Heart left ventricle (tissue), 16 donors: ENCODE measurements around the gene SGSH. TPM values are rescaled to one million over a fixed set of nuclear protein-coding genes. Genes with fewer than 3 reads are reported as not detected.

Experiments
- ATAC-seq, 4 donors: fragments of 200-7000 bp; cut with Tn5 transposase; one replicate each; pipeline ENCODE4 v1.9.1; 2020 to 2022; ENCODE audit warnings: moderate library complexity in 4 of 4, mild to moderate bottlenecking in 3 of 4, moderate number of reproducible peaks in 1 of 4
- DNase-seq, 5 donors: peaks; one replicate each; pipeline ENCODE4 v3.0.0-alpha.2; 2020
- H3K27ac ChIP-seq, 12 donors: fragments of 200-600 bp; sonication (generic) in 4 of 12; one replicate each; pipeline versions ENCODE4 v1.5.0 to v1.8.0; 2016 to 2022; ENCODE audit warnings: mild to moderate bottlenecking in 2 of 12
- H3K27me3 ChIP-seq, 9 donors: fragments of 200-600 bp; sonication (generic) in 2 of 9; one replicate each; pipeline versions ENCODE4 v1.5.1 to v1.8.0; 2016 to 2022; ENCODE audit warnings: mild to moderate bottlenecking in 3 of 9
- H3K36me3 ChIP-seq, 9 donors: fragments of 200-600 bp; sonication (generic) in 2 of 9; one replicate each; pipeline versions ENCODE4 v1.5.0 to v1.8.0; 2018 to 2022; ENCODE audit warnings: mild to moderate bottlenecking in 2 of 9
- H3K4me1 ChIP-seq, 12 donors: fragments of 200-600 bp; sonication (generic) in 4 of 12; one replicate each; pipeline versions ENCODE4 v1.5.0 to v1.8.0; 2016 to 2022; ENCODE audit warnings: mild to moderate bottlenecking in 3 of 12
- H3K4me3 ChIP-seq, 12 donors: fragments of 200-600 bp; sonication (generic) in 4 of 12; one replicate each; pipeline versions ENCODE4 v1.5.0 to v1.8.0; 2017 to 2022; ENCODE audit warnings: mild to moderate bottlenecking in 9 of 12, moderate library complexity in 4 of 12
- H3K9me3 ChIP-seq, 12 donors: fragments of 200-600 bp; sonication (generic) in 4 of 12; one replicate each; pipeline versions ENCODE4 v1.5.0 to v1.8.0; 2016 to 2022; ENCODE audit warnings: mild to moderate bottlenecking in 1 of 12
- CTCF ChIP-seq, 12 donors: fragments of 200-600 bp; sonication (generic) in 4 of 12; IDR thresholded peaks; one replicate each; pipeline versions ENCODE4 v1.5.0 to v1.8.0; 2018 to 2022; ENCODE audit warnings: antibody characterized with exemption in 12 of 12, mild to moderate bottlenecking in 5 of 12
- POLR2A ChIP-seq, 2 donors: fragments of 450-650 bp; IDR thresholded peaks; one replicate each; pipeline ENCODE4 v1.6.1; 2017; ENCODE audit warnings: antibody characterized with exemption in 2 of 2, mild to moderate bottlenecking in 2 of 2, moderate library complexity in 2 of 2
- WGBS, 4 donors: extraction: QIAGEN DNeasy Blood & Tissue Kit in 2 of 4; methylation state at CpG; one replicate each; pipeline versions ENCODE4 v1.1.5 to v1.1.7; 2013 to 2018; 5-methylcytosine and 5-hydroxymethylcytosine counted together
- intact Hi-C, 10 donors: fragments of 100-400 bp; cut with DNase I; formaldehyde crosslinking; loops; one replicate each; pipeline versions ENCODE4 v1.11.1 to v1.14.2; 2022
- polyA plus RNA-seq, 2 donors: library from polyadenylated mRNA; stranded (reverse); fragments of 200-250 nt; gene quantifications; one replicate each; pipeline ENCODE4 v1.2.3, GENCODE V29; 2013
- total RNA-seq, 9 donors: library from RNA; depleted of rRNA in 2 of 9; stranded (reverse); fragments of >200 nt in 2 of 9; fragmentation: NEBNext Ultra II Directional in 3 of 9; extraction: Animal tissue kit (Norgen Biotek cat#: 25700) in 3 of 9; gene quantifications; one replicate each; pipeline versions ENCODE4 v1.1.0 to v1.2.4, GENCODE V29; 2016 to 2023
- donor health status: ischemic (EF 13 %, LVEDD 7.1; RV severe dilation, severe dysfunction).
- donor health status: healthy with polysubstance abuse.
- donor health status: DM: no; HTN: yes; CAD: no.
- donor health status: DM: no; HTN: no; CAD: no.
- donor health status: ischemic (EF 25% LVEDD 6.9; RV normal size, moderate dysfunction).
- donor health status: ischemic (EF 25% LVEDD 5.7; RV mildly dilated, moderate dysfunction).
- donor health status: healthy.
- donor health status: DM: yes; HTN: yes; CAD: no.
- donor health status: ischemic (EF 35%, LVEDD 5.7; RV mildly dilated, moderate dysfunction).
- donor health status: nonischemic (EF 11% LVEDD 7.7; RV severe dilation, severe dysfunction).
- donor health status: DM: yes; HTN: yes; CAD: no.
- donor health status: PGD.
- donor health status: ischemic (EF 29% LVEDD 5.4; RV normal size, mild dysfunction).
- donor health status: nonischemic (EF 23%, LVEDD 6.1; RV moderate dilation, normal function).

SGSH gene
- total and polyA plus RNA-seq, 11 donors = 6.4 to 27.0 (median 13.4) TPM

GRCh38 chr17:80195671-80196529, 24.2 kb downstream of the SGSH start:
- WGBS, 4 donors = 58 to 75% (median 68%) methylated on average over 16 to 27 of the region's 27 CpGs
- intact Hi-C loops = loop anchor here in 1 of 10 donors (10.0 kb wide), 1 partner anchor 51 kb away; the partner anchor contains the start of gene EIF4A3
- H3K4me1 ChIP-seq = peaks cover 0 to 20% (median 10%) of the 10 kb centered on the region in 12 donors
- H3K4me3 ChIP-seq = no peak overlapping the region
- peaks cover 0 to 4% (median 0%) of the 10 kb centered on the region in 9 donors for H3K27me3 ChIP-seq
- TF ChIP-seq POLR2A (IDR thresholded peaks at IDR 0.05) (no peak), CTCF (IDR thresholded peaks at IDR 0.05) (peak; percentile 55 to 93 (median 74))
- H3K36me3 ChIP-seq = no peaks in the 10 kb centered on the region
- ATAC-seq (no peak), DNase-seq (no peak)
- no peaks in the 10 kb centered on the region for H3K9me3 ChIP-seq
- no peak overlapping the region for H3K27ac ChIP-seq

GRCh38 chr17:80195141-80195540, 25.0 kb downstream of the SGSH start:
- Histone ChIP-seq H3K27ac (no peak overlapping the region), H3K4me3 (no peak overlapping the region), H3K36me3 (no peaks in the 10 kb centered on the region), H3K9me3 (no peaks in the 10 kb centered on the region), H3K27me3 (peaks cover 0 to 4% (median 0%) of the 10 kb centered on the region in 9 donors), H3K4me1 (peaks cover 0 to 20% (median 10%) of the 10 kb centered on the region in 12 donors)
- intact Hi-C loops = loop anchor here in 1 of 10 donors (10.0 kb wide), 1 partner anchor 50 kb away; the partner anchor contains the start of gene EIF4A3
- DNase-seq (no peak), ATAC-seq (no peak)
- TF ChIP-seq POLR2A (IDR thresholded peaks at IDR 0.05) (no peak), CTCF (IDR thresholded peaks at IDR 0.05) (no peak)
- WGBS, 4 donors = 85 to 94% (median 94%) methylated on average over 12 to 14 of the region's 14 CpGs

- 26 to 53% (median 45%) methylated on average over 29 of the region's 29 CpGs for WGBS, 4 donors
- ATAC-seq (peak in 2 of 4 donors; percentile 12 to 51), DNase-seq (peak in 2 of 5 donors; percentile 45 to 57)
- no peaks in the 10 kb centered on the region for H3K36me3 ChIP-seq
- H3K27ac ChIP-seq = peak overlapping the region in 6 of 12 donors; percentile 24 to 59 (median 46)
- TF ChIP-seq CTCF (IDR thresholded peaks at IDR 0.05) (no peak), POLR2A (IDR thresholded peaks at IDR 0.05) (no peak)
- no peaks in the 10 kb centered on the region for H3K9me3 ChIP-seq
- peaks cover 0 to 31% (median 17%) of the 10 kb centered on the region in 12 donors for H3K4me1 ChIP-seq
- H3K27me3 ChIP-seq = peaks cover 0 to 4% (median 0%) of the 10 kb centered on the region in 9 donors
- H3K4me3 ChIP-seq = peak overlapping the region in 5 of 12 donors; percentile 8 to 18 (median 14)
- intact Hi-C loops = loop anchor here in 2 of 10 donors (5.0 to 10.0 kb wide), 2 partner anchors 45 to 47 kb away; partner anchors contain the start of gene EIF4A3 (in 2 of the 2)
Observed at GRCh38 chr17:80191865-80192661, 28.1 kb downstream of the SGSH start.
